HEK293 (cell line): ENCODE measurements around the gene CADPS.

Experiments used
- CTCF ChIA-PET: fragments of 350-600 bp; formaldehyde crosslinking; extraction: SDS; loops from one replicate; lab custom pipeline; 2021; ENCODE audit warnings: antibody characterized with exemption; lab: Yijun Ruan, JAX
- POLR2A ChIA-PET: fragments of 300-600 bp; formaldehyde crosslinking; extraction: SDS; loops from one replicate; lab custom pipeline; 2020; ENCODE audit warnings: antibody characterized with exemption, inconsistent platforms; lab: Yijun Ruan, JAX
- H3K27ac ChIP-seq: fragments of 200-500 bp; sonication (Bioruptor generic); 2 replicates; pipeline ENCODE4 v1.5.1; 2014; ENCODE audit warnings: low read depth, low read length, control low read depth, inconsistent platforms; ENCODE audit errors: extremely low read depth
- H3K36me3 ChIP-seq, 2 experiments: fragments of 200-500 bp in 1 of 2; sonication (Bioruptor generic) in 1 of 2; 1 replicate in 1 of 2; 2 replicates in 1 of 2; pipeline ENCODE4 v1.5.1; 2014 to 2017; ENCODE audit warnings: inconsistent platforms in 2 of 2, low read length in 2 of 2; ENCODE audit not compliant: control insufficient read depth in 2 of 2, insufficient read depth in 1 of 2
- H3K4me1 ChIP-seq: fragments of 200-500 bp; sonication (Bioruptor generic); 2 replicates; pipeline ENCODE4 v1.5.1; 2014; ENCODE audit warnings: mild to moderate bottlenecking, low read length, inconsistent platforms; ENCODE audit not compliant: control insufficient read depth, insufficient read depth
- H3K4me3 ChIP-seq: 2 replicates; pipeline ENCODE4 v1.5.1; 2011; ENCODE audit warnings: low read depth, mild to moderate bottlenecking, control low read depth, low read length, moderate library complexity
- H3K9me3 ChIP-seq: fragments of 200-500 bp; sonication (Bioruptor generic); 2 replicates; pipeline ENCODE4 v1.5.1; 2014; ENCODE audit warnings: low read depth, low read length, inconsistent platforms; ENCODE audit not compliant: control insufficient read depth, insufficient read depth
- HOXA7 ChIP-seq: sonication (generic); formaldehyde crosslinking; IDR thresholded peaks from 2 replicates; pipeline ENCODE4 v1.8.1; 2022; ENCODE audit warnings: missing genetic modification reagents, borderline replicate concordance
- KLF1 ChIP-seq: fragments of 450-650 bp; formaldehyde crosslinking; IDR thresholded peaks from 2 replicates; pipeline ENCODE4 v1.5.1; 2016; ENCODE audit warnings: missing biosample characterization, missing genetic modification characterization
- MEIS1 ChIP-seq: sonication (generic); formaldehyde crosslinking; IDR thresholded peaks from 2 replicates; pipeline ENCODE4 v1.8.1; 2022; ENCODE audit warnings: missing genetic modification reagents, mild to moderate bottlenecking, borderline replicate concordance
- PRDM1 ChIP-seq: fragments of 450-650 bp; formaldehyde crosslinking; IDR thresholded peaks from 2 replicates; pipeline ENCODE4; 2016; ENCODE audit warnings: missing biosample characterization, missing genetic modification characterization
- SALL2 ChIP-seq: fragments of 450-650 bp; formaldehyde crosslinking; IDR thresholded peaks from 2 replicates; pipeline ENCODE4 v1.5.0; 2017; ENCODE audit warnings: missing biosample characterization, mild to moderate bottlenecking, missing genetic modification characterization, borderline replicate concordance
- ZBTB8A ChIP-seq: fragments of 450-650 bp; formaldehyde crosslinking; IDR thresholded peaks from 2 replicates; pipeline ENCODE4 v1.5.1; 2016; ENCODE audit warnings: missing biosample characterization, missing genetic modification characterization
- ZNF10 ChIP-seq: fragments of 450-650 bp; formaldehyde crosslinking; IDR thresholded peaks from 2 replicates; pipeline ENCODE4 v1.5.1; 2017; ENCODE audit warnings: missing biosample characterization, missing genetic modification characterization
- ZNF140 ChIP-seq: fragments of 450-650 bp; formaldehyde crosslinking; IDR thresholded peaks from 2 replicates; pipeline ENCODE4 v1.5.1; 2016; ENCODE audit warnings: missing biosample characterization, missing genetic modification characterization
- ZNF239 ChIP-seq: fragments of 450-650 bp; formaldehyde crosslinking; IDR thresholded peaks from 2 replicates; pipeline ENCODE4 v1.5.1; 2016; ENCODE audit warnings: missing biosample characterization, missing genetic modification characterization
- ZNF274 ChIP-seq, 2 experiments: fragments of 200-500 bp in 1 of 2; fragments of 450-650 bp in 1 of 2; sonication (Bioruptor generic) in 1 of 2; formaldehyde crosslinking in 1 of 2; IDR thresholded peaks; 2 replicates each; pipeline versions ENCODE4 v1.5.1 to v1.6.1; 2014 to 2016; ENCODE audit warnings: borderline replicate concordance in 1 of 2, inconsistent platforms in 1 of 2, low read length in 1 of 2, missing biosample characterization in 1 of 2, missing genetic modification characterization in 1 of 2
- ZNF335 ChIP-seq: fragments of 450-650 bp; formaldehyde crosslinking; conservative IDR thresholded peaks from 2 replicates; pipeline ENCODE4 v1.5.1; 2016; ENCODE audit warnings: missing biosample characterization, missing genetic modification characterization
- ZNF354C ChIP-seq: fragments of 450-650 bp; formaldehyde crosslinking; IDR thresholded peaks from 2 replicates; pipeline ENCODE4 v1.5.1; 2016; ENCODE audit warnings: missing biosample characterization, missing genetic modification characterization, low read depth, borderline replicate concordance
- ZNF366 ChIP-seq: fragments of 450-650 bp; formaldehyde crosslinking; conservative IDR thresholded peaks from 2 replicates; pipeline ENCODE4 v1.5.1; 2016; ENCODE audit warnings: missing biosample characterization, missing genetic modification characterization
- ZNF426 ChIP-seq: fragments of 450-650 bp; formaldehyde crosslinking; IDR thresholded peaks from 2 replicates; pipeline ENCODE4 v1.5.1; 2017; ENCODE audit warnings: missing biosample characterization, missing genetic modification characterization, mild to moderate bottlenecking, inconsistent platforms, moderate library complexity
- ZNF530 ChIP-seq: fragments of 450-650 bp; formaldehyde crosslinking; IDR thresholded peaks from 2 replicates; pipeline ENCODE4 v1.5.1; 2016; ENCODE audit warnings: low read depth, missing biosample characterization, missing genetic modification characterization
- ZNF555 ChIP-seq: fragments of 450-650 bp; formaldehyde crosslinking; conservative IDR thresholded peaks from 2 replicates; pipeline ENCODE4 v1.5.1; 2017; ENCODE audit warnings: missing biosample characterization, mild to moderate bottlenecking, missing genetic modification characterization, inconsistent platforms
- ZNF658 ChIP-seq: fragments of 450-650 bp; formaldehyde crosslinking; IDR thresholded peaks from 2 replicates; pipeline ENCODE4; 2016; ENCODE audit warnings: missing biosample characterization, missing genetic modification characterization
- ZNF76 ChIP-seq: fragments of 450-650 bp; formaldehyde crosslinking; IDR thresholded peaks from 2 replicates; pipeline ENCODE4; 2016; ENCODE audit warnings: low read depth, missing biosample characterization, missing genetic modification characterization, borderline replicate concordance
- ZNF768 ChIP-seq: fragments of 450-650 bp; formaldehyde crosslinking; IDR thresholded peaks from 2 replicates; pipeline ENCODE4 v1.5.1; 2018; ENCODE audit warnings: missing biosample characterization, mild to moderate bottlenecking, missing genetic modification characterization
- ZNF792 ChIP-seq: fragments of 450-650 bp; formaldehyde crosslinking; IDR thresholded peaks from 2 replicates; pipeline ENCODE4 v1.5.1; 2016; ENCODE audit warnings: missing biosample characterization, missing genetic modification characterization
- ZSCAN16 ChIP-seq: fragments of 450-650 bp; formaldehyde crosslinking; IDR thresholded peaks from 2 replicates; pipeline ENCODE4 v1.5.1; 2016; ENCODE audit warnings: missing biosample characterization, missing genetic modification characterization
- ZSCAN30 ChIP-seq: fragments of 450-650 bp; IDR thresholded peaks from 2 replicates; pipeline ENCODE4 v1.5.1; 2018; ENCODE audit warnings: missing biosample characterization, mild to moderate bottlenecking, missing genetic modification characterization, moderate library complexity
- TF ChIP-seq, protein P1 (sequence below): fragments of 450-650 bp; IDR thresholded peaks from 2 replicates; pipeline ENCODE4 v1.5.1; 2018; ENCODE audit warnings: missing biosample characterization, missing genetic modification characterization
- TF ChIP-seq, protein P2 (sequence below): fragments of 450-650 bp; formaldehyde crosslinking; IDR thresholded peaks from 2 replicates; pipeline ENCODE4 v1.5.1; 2016; ENCODE audit warnings: missing biosample characterization, missing genetic modification characterization
- TF ChIP-seq, protein P3 (sequence below): fragments of 450-650 bp; formaldehyde crosslinking; IDR thresholded peaks from 2 replicates; pipeline ENCODE4 v1.5.1; 2017; ENCODE audit warnings: missing biosample characterization, mild to moderate bottlenecking, missing genetic modification characterization, moderate library complexity
- TF ChIP-seq, protein P4 (sequence below): fragments of 450-650 bp; formaldehyde crosslinking; IDR thresholded peaks from 2 replicates; pipeline ENCODE4 v1.5.1; 2016; ENCODE audit warnings: missing biosample characterization, missing genetic modification characterization
- TF ChIP-seq, protein P5 (sequence below): IDR thresholded peaks from 2 replicates; pipeline ENCODE4 v1.6.1; 2011; ENCODE audit warnings: mild to moderate bottlenecking, low read depth, low read length, borderline replicate concordance

The CADPS gene

DNA sequence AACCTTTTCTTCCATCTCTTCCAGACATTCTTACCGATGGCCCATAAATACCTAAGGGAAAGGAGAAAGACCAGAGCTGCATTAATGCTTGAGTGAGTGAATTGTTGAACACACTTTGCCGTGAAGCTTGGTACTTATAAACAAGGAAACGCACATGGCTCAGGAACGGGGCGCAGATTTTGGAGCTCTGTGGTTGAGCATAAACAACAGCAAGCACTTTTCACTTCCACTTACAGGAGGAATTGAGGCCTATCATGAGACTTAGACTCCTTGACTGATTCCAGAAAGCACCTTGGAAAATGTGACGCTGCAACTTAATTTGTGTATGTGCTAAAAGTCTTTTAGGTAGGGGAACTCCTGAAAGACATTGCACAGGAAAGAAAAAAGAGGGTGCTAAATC is 304.3 kb downstream of the CADPS start:
- Histone ChIP-seq H3K4me3 (no peak overlapping the region), H3K4me1 (no peaks in the 10 kb centered on the region), H3K36me3 (no peaks in the 10 kb centered on the region), H3K9me3 (no peaks in the 10 kb centered on the region), H3K27ac (no peak overlapping the region)
- ChIA-PET POLR2A (no interaction called here), CTCF (interaction anchor here (1.2 kb wide), 1 partner anchor 239 kb away, joined by 3 read pairs; no protein-coding TSS in a partner anchor)
- TF ChIP-seq ZNF140 (tag by site-specific recombination) (no peak), ZNF555 (tag by site-specific recombination) (no peak), ZNF530 (no peak), SALL2 (tag by site-specific recombination) (no peak), ZNF335 (tag by site-specific recombination) (no peak), ZNF10 (no peak), MEIS1 (CRISPR knock-in tag) (no peak), ZSCAN30 (tag by site-specific recombination) (no peak), PRDM1 (no peak), KLF1 (no peak), ZNF354C (tag by site-specific recombination) (no peak), ZSCAN16 (no peak), ZNF792 (no peak), ZNF239 (tag by site-specific recombination) (no peak)
- TF ChIP-seq, protein P1, sequence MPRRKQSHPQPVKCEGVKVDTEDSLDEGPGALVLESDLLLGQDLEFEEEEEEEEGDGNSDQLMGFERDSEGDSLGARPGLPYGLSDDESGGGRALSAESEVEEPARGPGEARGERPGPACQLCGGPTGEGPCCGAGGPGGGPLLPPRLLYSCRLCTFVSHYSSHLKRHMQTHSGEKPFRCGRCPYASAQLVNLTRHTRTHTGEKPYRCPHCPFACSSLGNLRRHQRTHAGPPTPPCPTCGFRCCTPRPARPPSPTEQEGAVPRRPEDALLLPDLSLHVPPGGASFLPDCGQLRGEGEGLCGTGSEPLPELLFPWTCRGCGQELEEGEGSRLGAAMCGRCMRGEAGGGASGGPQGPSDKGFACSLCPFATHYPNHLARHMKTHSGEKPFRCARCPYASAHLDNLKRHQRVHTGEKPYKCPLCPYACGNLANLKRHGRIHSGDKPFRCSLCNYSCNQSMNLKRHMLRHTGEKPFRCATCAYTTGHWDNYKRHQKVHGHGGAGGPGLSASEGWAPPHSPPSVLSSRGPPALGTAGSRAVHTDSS (tag by site-specific recombination) = no peak
- TF ChIP-seq, protein P2, sequence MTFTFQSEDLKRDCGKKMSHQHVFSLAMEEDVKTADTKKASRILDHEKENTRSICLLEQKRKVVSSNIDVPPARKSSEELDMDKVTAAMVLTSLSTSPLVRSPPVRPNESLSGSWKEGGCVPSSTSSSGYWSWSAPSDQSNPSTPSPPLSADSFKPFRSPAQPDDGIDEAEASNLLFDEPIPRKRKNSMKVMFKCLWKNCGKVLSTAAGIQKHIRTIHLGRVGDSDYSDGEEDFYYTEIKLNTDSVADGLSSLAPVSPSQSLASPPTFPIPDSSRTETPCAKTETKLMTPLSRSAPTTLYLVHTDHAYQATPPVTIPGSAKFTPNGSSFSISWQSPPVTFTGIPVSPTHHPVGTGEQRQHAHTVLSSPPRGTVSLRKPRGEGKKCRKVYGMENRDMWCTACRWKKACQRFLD (tag by site-specific recombination) = no peak
- TF ChIP-seq, protein P3, sequence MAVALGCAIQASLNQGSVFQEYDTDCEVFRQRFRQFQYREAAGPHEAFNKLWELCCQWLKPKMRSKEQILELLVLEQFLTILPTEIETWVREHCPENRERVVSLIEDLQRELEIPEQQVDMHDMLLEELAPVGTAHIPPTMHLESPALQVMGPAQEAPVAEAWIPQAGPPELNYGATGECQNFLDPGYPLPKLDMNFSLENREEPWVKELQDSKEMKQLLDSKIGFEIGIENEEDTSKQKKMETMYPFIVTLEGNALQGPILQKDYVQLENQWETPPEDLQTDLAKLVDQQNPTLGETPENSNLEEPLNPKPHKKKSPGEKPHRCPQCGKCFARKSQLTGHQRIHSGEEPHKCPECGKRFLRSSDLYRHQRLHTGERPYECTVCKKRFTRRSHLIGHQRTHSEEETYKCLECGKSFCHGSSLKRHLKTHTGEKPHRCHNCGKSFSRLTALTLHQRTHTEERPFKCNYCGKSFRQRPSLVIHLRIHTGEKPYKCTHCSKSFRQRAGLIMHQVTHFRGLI (tag by site-specific recombination) = no peak

DNA sequence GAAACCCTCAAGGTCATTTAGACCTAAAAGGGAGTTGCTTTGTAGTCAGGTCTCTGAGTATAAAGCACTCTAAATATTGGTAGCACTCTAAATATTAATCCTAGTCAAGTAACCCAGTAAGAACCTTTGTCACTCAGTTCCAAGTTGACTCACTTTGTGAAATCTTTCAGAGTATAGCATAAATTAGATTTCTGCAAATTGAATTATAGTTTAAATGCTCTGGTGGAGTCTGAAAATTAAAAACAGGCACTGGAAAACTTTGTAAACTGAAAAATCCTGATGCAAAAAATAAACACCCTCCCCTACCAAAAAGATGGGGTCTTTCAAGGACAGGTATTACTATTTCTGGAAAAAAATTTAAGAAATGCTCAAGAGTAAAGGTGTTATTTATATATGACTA is 305.6 kb downstream of the CADPS start:
- POLR2A ChIA-PET = no interaction called here
- TF ChIP-seq, protein P3 (tag by site-specific recombination) = no peak
- TF ChIP-seq HOXA7 (CRISPR knock-in tag) (no peak), ZBTB8A (no peak), ZNF366 (tag by site-specific recombination) (no peak), ZNF76 (no peak), ZNF768 (tag by site-specific recombination) (no peak), ZNF274 (IDR thresholded peaks at IDR 0.05; ENCODE audit: low read length) (no peak), ZNF274 (tag by site-specific recombination; IDR thresholded peaks at IDR 0.05; ENCODE audit: borderline replicate concordance) (no peak), ZNF658 (tag by site-specific recombination) (no peak), ZNF426 (no peak)
- TF ChIP-seq, protein P4, sequence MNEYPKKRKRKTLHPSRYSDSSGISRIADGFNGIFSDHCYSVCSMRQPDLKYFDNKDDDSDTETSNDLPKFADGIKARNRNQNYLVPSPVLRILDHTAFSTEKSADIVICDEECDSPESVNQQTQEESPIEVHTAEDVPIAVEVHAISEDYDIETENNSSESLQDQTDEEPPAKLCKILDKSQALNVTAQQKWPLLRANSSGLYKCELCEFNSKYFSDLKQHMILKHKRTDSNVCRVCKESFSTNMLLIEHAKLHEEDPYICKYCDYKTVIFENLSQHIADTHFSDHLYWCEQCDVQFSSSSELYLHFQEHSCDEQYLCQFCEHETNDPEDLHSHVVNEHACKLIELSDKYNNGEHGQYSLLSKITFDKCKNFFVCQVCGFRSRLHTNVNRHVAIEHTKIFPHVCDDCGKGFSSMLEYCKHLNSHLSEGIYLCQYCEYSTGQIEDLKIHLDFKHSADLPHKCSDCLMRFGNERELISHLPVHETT = no peak
- TF ChIP-seq, protein P5, sequence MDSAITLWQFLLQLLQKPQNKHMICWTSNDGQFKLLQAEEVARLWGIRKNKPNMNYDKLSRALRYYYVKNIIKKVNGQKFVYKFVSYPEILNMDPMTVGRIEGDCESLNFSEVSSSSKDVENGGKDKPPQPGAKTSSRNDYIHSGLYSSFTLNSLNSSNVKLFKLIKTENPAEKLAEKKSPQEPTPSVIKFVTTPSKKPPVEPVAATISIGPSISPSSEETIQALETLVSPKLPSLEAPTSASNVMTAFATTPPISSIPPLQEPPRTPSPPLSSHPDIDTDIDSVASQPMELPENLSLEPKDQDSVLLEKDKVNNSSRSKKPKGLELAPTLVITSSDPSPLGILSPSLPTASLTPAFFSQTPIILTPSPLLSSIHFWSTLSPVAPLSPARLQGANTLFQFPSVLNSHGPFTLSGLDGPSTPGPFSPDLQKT = no peak

More for the DNA sequence above, 305.6 kb downstream of the CADPS start:
- Histone ChIP-seq H3K4me1 (no peaks in the 10 kb centered on the region), H3K4me3 (no peak overlapping the region), H3K27ac (no peak overlapping the region), H3K9me3 (no peaks in the 10 kb centered on the region), H3K36me3 (no peaks in the 10 kb centered on the region)
- CTCF ChIA-PET = interaction anchor here (0.7 kb wide), 1 partner anchor 720 kb away, joined by 4 read pairs; no protein-coding TSS in a partner anchor
